ENCODE data around the gene GPR31. TPM values are rescaled to one million over a fixed set of nuclear protein-coding genes. Genes with fewer than 3 reads are reported as not detected.

The GPR31 gene, protein sequence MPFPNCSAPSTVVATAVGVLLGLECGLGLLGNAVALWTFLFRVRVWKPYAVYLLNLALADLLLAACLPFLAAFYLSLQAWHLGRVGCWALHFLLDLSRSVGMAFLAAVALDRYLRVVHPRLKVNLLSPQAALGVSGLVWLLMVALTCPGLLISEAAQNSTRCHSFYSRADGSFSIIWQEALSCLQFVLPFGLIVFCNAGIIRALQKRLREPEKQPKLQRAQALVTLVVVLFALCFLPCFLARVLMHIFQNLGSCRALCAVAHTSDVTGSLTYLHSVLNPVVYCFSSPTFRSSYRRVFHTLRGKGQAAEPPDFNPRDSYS
- total RNA-seq: not detected

DNA sequence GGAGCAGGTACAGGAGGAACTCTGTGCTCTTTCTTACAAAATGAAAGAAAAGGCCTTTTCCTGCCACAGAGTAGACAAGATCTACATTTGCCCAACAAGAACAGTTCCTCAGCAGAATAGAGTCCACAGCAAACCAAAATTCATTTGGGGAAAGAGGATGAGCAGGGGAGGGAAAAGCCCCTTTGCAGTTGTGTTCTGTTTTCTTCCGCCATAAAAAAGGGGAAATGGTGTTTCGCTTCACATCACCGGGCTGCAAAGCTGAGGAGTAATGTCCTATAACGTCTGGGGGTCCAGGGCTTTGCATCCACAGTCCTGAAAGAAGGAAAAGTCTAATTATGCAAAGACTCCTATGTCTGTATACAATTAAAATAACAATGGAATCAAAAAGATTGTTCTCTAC is at the start of gene GPR31:
Gene GPR31 (minus strand): TSS at position 118 of the 400 bp plus-strand sequence. CDS start 149 bp downstream, outside the sequence.

DNA sequence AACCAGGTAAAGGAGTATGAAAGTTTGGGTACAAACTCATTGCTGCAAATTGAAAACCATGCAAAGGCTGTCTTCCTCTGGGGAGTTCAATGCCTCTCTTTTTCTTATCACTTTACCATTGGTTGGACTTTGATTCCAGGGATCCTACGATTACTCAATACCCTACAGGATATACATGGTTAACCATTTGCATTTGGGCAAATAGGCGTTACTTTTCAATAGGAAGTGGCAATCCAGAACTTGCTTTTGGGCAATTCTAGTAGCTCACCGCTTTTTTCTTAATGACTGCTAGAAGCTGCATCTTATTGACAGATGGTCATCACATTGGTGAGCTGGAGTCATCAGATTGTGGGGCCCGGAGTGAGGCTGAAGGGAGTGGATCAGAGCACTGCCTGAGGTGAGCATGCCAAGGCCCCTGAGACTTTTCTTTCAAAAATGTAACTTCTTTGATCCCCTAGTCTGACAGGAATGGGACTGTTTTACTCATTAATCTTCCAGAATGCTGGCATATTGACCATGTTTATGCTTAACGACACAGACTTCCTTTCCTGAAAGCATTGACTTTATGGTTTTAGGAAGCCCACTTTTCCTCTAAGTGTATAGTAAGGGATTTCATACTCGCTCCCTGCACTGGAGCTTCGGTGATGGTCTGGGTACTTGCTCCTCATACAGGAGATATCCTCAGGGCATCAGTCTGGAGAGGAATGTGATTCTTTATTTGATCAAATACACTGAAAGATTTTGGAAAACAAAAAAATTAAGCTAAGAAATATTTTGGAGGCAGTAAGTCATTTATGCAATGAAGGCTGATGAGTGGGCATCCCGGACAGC is 34.7 kb downstream of the GPR31 start, which contains the start of gene CCR6:
Gene CCR6 (plus strand): TSS at position 270 of the 831 bp plus-strand sequence. CDS start 13,039 bp downstream, outside the sequence.

Other genes starting within 250 kb of the GPR31 start
- gene RNASET2, start 201.4 kb downstream of the GPR31 start, total RNA-seq: 60.4 TPM
- gene CEP43, start 158.6 kb downstream of the GPR31 start, total RNA-seq: 50.8 TPM
- gene CCR6, start 34.9 kb downstream of the GPR31 start, total RNA-seq: not detected
- gene UNC93A, start 133.3 kb upstream of the GPR31 start, total RNA-seq: not detected
- not detected for gene TTLL2, start 167.1 kb upstream of the GPR31 start, total RNA-seq